ENCODE data around the gene ARHGAP6. TPM values are rescaled to one million over a fixed set of nuclear protein-coding genes. Genes with fewer than 3 reads are reported as not detected.

The ARHGAP6 gene
- polyA plus RNA-seq, 3 donors, result 1.2 to 7.8 (median 4.6) TPM

DNA sequence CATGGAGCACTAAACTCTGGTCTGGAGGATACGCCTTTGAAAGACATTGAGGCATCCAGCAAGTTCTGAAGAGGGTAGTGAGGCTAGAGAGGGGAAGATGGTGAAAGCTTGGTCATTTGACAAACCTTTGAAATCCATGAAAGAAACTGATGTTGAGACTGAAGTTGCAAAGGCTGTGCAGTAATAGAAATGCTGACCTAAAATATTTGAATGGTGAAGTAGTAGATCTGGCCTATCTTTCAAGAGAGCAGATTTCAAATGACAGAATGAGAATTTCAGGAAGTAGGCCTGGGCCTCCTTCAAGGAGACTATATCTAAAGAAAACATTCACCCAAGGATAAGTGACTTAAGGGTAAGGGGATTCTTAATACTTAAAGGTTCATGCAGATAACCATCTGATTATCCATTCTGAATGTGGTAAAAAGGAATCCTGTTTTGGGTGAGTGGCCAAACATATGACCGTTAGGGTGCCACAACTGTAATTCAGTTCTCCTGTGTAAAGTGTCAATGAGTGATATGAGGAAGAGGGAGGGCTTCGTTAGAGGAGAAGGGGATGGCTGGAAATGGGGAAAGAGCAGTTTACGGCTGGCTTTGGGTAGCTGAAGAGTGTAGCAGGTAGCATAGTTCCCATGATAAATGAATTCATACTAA, 310.3 kb downstream of the ARHGAP6 start:
- WGBS, 3 donors, result 85 to 97% (median 85%) methylated on average over 4 of the region's 4 CpGs
- no peak overlapping the region for H3K27ac ChIP-seq (ENCODE audit: low read depth, low read length)

DNA sequence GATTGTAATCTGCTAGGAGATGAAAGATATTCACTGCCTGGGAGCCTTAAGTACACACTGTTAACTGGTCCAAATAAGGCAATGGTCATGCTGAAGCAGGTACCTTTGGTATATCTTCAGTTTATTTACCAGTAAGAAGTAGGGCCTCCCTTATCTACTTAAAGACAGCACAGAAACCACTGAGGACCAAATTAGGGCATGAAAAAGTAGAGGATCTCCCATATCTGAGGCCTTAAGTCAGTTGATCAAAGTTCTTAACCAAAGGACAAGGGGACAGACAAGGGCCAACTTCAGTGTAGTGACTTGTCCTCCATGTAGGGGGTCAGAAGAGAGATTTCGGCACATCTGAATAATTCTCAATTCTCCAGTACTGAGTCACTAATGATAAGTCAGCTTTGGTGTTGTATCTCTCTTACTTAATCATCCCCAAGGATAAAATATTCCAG, 313.4 kb downstream of the ARHGAP6 start:
- no peak overlapping the region for H3K27ac ChIP-seq (ENCODE audit: low read depth, low read length)
- WGBS, 3 donors, result 67 to 73% (median 70%) methylated on average over 1 of the region's 1 CpG

DNA sequence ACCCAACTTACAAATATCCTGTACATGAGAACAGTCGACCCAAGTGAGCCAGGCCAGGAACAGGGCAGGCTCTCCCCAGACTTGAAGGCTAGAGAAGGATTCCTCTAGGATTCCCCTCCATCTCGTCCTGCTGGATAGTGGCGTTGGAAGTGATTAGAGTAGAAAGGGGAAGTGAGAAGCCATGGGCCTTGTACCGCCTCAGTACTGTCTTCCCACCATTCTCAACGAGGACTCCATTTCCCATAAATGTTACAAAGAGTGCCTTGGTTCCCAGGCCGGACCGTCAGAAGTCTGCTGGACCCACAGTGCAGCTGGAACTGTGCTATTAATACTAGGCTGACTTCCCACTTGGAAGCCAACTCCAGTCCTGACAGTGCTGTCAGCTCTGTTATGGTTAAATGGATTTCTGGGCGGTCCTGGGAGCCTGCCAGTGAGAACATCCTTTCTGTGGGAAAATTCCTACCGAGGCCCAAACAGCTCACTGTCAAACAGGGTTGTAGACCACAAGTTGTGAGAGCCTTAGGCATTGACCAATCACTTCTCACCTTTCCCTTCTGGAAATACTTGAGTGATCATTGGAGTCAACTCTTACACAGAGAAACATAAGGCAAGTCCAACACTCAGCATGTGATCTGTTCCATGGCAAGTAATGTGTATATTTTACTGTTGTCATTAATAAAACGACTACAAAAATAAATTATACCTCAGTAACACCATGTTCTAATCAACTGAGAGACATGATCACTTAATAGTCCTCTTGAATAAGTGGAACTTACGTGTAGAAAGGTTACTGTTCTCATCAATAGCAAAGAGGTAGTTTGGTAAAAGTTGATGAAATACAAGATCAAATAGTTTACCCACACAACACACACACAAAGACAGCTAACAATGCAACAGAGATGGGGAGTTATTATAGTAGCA, 314.1 kb downstream of the ARHGAP6 start:
- 38 to 65% (median 50%) methylated on average over 11 of the region's 11 CpGs for WGBS, 3 donors
- H3K27ac ChIP-seq (ENCODE audit: low read depth, low read length), result no peak overlapping the region

DNA sequence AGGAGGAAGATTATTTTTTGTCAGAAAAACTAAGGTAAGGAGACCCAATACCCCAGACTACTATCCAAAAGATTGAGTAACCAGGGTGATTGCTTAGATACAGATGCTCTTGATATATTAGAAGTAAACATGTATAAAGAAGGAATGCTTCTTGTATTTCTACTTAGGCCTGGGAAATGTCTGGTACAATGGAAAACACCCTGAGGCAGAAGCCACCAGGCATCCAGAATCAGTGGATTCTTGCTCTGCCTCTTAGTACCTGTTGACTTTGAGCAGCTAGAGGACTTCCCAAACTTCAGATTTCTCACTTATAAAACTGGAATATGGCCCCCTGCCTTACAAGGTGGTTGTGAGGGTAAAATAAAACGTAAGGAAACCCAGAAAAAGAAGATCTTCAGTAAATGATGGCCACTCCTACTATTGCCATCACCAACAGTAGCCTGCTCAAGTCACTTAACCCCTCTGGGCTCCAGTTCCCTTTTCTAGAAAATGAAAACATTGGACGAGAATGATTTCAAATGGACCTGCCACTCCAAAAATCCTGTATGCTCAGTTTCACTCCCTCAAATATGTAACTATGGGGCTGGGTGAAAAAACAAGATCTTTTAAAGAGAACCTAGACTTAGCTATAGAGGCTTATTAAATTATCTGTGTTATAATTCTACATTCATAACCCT, 315.9 kb downstream of the ARHGAP6 start:
- H3K27ac ChIP-seq (ENCODE audit: low read depth, low read length), result no peak overlapping the region
- 59 to 66% (median 65%) methylated on average over 2 of the region's 2 CpGs for WGBS, 3 donors

DNA sequence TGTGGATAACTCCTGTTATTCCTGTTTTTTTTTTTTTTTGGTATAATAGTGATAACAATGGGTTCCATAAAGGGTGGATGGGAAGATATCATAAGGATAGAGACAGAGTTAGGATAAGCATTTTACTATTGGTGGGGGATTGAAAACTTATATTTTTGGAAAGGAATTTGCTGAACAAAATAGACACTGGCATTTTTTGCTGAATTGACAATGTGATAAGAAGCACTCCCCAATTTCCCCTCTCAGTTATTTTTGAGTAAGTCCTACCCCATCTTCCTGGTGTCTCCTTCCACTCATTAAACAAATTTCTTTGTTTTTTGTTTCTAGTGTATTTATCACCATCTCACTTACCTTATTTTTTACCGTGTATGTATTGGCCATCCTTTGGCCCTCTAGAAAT, 316.7 kb downstream of the ARHGAP6 start:
- WGBS, 3 donors, result 68 to 98% (median 86%) methylated on average over 1 of the region's 1 CpG

DNA sequence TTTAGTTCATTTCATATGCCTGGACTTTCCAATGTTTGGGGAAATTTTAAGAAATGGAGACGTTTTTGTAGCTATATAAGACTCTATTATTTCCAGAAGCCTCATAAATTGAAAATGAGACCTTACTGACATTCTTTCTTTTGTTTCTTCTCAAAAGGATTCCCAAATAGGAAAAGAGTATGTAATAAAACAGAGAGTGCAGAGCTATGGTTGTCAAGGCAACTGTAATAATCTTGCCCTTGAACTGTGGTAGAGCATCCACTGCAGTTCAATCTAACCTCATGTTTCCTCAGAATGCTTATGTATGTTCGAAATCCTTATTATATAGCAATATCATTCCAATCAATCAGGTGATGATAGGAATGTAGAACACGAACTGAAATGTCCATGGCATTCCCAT, 318.4 kb downstream of the ARHGAP6 start:
- no peak overlapping the region for H3K27ac ChIP-seq (ENCODE audit: low read depth, low read length)
- WGBS, 3 donors, result 47 to 83% (median 68%) methylated on average over 3 of the region's 3 CpGs

More for the DNA sequence above, 316.7 kb downstream of the ARHGAP6 start:
- H3K27ac ChIP-seq (ENCODE audit: low read depth, low read length), result no peak overlapping the region

DNA sequence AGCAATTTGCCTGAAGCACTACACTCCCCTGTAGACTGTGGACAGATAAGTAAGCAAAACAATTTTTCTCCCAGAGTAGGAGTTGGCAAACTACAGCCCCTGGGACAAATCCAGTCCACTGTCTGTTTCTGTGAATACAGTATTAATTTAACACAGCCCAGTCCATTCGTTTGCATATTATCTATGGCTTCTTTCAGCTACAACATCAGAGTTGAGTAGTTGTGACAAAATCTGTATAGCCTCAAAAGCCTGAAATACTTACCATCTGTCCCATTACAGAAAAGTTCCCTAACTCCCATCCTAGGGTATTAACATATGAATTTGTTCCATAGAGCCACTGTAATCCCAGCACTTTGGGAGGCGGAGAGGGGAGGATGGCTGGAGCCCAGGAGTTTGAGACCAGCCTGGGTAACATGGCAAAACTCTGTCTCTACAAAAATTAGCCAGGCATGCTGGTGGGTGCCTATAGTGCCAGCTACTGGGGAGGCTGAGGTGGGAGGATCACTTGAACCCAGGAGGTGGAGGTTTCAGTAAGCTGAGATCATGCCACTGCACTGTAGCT, 319.5 kb downstream of the ARHGAP6 start:
- WGBS, 3 donors, result 54 to 76% (median 70%) methylated on average over 2 of the region's 2 CpGs

DNA sequence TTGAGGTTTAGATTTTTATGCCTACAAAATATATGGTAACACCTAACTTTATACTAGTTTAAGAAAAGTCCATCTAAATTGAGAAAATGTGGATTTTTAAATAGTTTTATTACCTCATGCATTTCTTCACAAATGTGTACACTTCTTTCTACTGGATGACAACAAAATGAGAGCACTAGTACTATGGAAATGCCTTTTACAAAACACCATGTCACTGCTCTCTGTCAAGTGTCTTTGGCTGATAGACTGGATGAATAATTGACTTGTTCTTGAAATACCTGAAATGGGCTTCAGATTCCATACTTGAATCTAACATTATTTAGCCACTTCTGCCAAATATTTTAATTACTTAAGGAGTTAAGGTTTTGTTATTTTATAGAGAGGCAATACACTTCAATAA, 323.0 kb downstream of the ARHGAP6 start:
- H3K27ac ChIP-seq (ENCODE audit: low read depth, low read length), result no peak overlapping the region

More for the DNA sequence above, 319.5 kb downstream of the ARHGAP6 start:
- no peak overlapping the region for H3K27ac ChIP-seq (ENCODE audit: low read depth, low read length)

DNA sequence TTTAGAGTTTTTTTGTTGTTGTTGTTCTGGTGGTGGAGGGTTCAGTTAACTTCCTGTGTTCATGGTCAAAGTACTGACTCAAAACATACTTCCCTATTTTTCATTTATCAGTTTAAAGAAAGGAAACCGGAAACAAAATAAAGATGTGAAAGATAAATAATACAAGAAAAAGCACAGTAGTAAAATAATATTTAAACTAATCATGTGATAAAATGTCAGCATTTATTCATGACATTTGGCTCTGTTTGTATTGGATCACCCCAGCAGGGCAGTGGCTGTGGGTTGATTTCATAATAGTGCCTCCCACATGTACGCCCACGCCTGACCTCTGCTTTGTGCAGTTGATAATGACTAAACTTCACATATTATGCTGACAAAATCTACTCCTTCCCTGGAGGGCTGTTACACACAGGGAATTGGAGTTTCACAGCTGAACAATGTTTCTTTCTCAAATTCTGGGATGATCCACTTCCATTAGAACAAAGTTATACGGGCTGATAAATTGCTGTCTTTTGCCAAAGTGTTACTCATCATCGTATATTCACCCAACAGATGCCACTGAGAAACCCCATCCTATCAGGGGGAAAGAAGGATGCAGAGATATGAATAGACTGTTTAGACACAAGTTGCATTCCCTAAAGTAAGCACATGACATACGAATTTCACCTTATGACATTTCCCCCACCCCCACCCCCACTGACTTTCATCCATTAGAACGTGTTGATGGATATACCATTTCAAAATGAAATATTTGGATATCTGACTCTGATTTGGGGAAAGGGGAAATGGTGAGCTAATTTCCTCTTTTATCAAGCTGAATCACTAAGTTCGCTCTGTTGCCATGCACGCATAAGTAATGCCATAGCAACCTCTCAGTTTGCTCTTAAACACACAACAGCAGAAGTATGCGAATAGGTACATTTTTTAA, 324.2 kb downstream of the ARHGAP6 start:
- H3K27ac ChIP-seq (ENCODE audit: low read depth, low read length), result no peak overlapping the region
- 6 to 38% (median 34%) methylated on average over 10 of the region's 10 CpGs for WGBS, 3 donors

DNA sequence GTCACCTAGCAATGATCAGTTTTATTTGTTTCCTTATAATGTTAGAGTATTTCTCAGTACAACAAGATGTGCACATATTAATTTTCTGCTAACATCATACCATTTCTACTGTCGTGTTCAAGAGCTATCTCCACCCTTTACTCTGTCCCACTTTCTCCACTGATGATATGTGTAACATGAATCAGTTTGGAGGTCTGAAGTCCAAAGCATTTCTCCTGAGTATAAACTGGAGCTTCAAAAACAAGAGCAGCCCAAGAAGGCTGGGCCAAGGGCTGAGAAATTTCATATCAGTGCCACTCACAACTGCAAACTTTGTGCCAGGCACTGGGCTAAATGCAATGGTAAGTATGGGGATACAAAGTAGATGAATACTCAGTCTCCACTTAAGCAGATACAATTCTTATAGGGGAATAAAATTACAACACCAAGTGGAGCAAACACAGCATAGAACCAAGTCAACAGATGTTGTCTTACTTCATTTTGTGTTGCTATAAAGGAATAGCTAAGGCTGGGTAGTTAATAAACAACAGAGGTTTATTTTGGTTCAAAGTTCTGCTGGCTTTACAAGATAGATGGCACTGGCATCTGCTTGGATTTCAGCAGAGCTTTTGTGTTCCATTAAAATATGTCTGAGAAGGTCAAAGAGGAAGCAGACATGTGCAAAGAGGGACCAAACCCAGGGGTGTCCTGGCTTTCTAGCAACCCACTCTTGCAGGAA, 328.3 kb downstream of the ARHGAP6 start:
- no peak overlapping the region for H3K27ac ChIP-seq (ENCODE audit: low read depth, low read length)
- 50 to 80% (median 75%) methylated on average over 1 of the region's 1 CpG for WGBS, 3 donors

DNA sequence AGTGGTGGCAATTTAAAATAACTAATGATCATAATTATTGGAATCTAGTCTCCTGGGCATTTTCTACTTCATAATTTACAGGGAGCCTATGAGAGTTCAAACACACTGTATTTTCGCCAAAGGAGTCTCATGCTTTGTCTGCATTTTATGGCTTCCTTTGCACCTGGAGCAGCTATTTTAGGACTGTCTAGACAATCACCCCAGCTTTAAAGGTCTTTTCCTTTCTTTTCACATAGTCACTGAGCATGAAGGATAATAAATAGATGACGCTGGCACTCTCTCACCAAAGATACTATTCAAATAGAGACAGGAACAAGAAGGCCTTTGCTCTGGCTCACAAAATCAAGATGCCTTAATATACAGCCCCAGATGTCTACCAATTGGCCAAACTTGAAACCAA, 329.5 kb downstream of the ARHGAP6 start:
- H3K27ac ChIP-seq (ENCODE audit: low read depth, low read length), result no peak overlapping the region
- WGBS, 3 donors, result 70 to 78% (median 72%) methylated on average over 2 of the region's 2 CpGs

DNA sequence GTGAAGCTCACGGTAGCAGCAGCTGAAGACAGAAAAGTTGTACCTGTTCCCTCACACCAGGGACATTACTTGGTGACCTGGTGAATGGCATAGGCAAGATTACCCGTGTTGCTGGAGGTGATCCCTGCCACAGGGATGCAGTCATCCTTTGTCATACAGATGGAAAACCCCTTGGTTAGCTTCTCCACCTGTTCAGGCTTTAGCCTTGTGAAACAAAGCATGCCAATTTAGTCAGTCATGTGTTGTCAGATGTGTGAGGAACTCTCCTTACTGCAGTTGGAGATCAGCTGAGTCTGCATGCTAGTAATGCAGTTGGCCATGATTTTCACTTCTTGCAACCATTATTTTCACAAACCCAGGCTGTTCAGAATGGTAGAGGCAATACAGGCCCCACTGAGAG, 331.6 kb downstream of the ARHGAP6 start:
- 68 to 92% (median 91%) methylated on average over 2 of the region's 2 CpGs for WGBS, 3 donors

DNA sequence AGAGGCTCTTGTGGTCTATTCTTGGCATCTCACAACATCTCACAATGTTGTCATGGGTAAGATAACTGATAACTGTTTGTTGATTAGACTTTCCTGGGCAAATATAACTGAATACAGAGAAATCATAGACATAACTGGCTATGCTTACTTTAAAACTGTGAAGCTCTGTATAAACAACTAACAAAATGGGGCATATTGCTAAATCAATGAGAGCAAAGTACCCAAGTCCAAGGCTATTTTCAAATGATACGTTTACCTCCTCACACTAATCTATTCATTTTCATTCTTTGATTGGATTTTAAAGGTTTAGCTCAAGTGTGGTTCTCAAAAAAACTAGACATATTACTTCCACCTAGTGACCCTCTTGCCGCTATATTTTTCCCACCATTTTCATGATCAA, 333.9 kb downstream of the ARHGAP6 start:
- WGBS, 3 donors, result 52 to 94% (median 68%) methylated on average over 2 of the region's 2 CpGs
- no peak overlapping the region for H3K27ac ChIP-seq (ENCODE audit: low read depth, low read length)

More for the DNA sequence above, 331.6 kb downstream of the ARHGAP6 start:
- H3K27ac ChIP-seq (ENCODE audit: low read depth, low read length), result no peak overlapping the region

DNA sequence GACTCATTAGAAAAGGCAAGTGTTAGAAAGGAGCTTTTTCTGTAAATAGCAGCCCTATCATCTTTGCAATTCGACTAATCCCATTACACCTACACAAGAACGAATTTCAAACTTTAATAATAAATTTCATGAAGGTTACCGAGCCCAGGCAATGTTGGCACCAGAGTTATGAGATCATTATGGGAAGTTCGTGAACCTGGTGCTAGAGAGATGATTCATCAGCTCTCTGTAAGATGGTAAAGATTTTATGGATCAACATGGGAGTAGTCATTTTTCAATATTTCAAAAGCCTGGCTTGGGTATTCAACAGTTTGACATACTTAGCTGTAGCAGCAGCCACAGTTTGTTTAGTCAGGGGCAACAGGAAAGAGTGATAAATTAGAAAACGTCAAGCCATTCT, 336.7 kb downstream of the ARHGAP6 start:
- H3K27ac ChIP-seq (ENCODE audit: low read depth, low read length), result no peak overlapping the region

DNA sequence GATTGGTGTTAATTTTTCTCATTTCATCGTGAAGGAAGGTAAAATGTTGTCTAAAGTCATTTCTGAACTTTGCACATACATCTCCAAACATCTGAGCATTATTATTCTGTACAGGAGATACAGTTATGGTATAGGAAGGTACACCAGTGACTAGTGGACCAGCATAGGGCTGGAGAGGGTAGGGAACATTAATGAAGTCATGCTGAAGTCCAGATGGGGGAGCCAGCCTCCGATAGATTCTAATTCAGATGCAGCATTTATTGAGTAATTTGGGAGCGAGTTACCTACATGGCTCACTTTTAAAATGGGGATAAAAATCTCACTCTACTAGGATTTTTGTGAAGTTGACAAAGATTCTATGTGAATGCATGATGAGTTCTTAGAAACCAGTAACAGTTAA, 337.6 kb downstream of the ARHGAP6 start:
- 59 to 91% (median 90%) methylated on average over 3 of the region's 3 CpGs for WGBS, 3 donors
- H3K27ac ChIP-seq (ENCODE audit: low read depth, low read length), result no peak overlapping the region

More for the DNA sequence above, 336.7 kb downstream of the ARHGAP6 start:
- 29 to 51% (median 36%) methylated on average over 5 of the region's 5 CpGs for WGBS, 3 donors

DNA sequence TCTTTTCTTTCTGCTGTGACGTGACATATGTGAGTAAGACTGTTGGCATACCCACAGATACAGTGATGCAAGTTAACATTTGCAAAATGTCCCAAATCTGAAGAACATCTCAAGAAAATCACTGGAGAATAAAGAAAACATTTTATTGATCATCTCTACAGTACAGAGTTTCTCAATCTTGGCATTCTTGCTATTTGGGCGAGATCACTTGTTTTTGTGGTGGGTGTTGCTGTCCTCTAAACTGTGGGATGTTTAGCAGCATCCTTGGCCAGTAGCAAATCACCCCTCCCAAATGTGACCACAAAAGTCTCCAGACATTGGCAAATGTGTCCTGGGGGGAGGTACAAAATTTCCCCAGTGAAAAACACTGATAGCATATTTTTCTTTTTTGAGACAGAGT, 343.7 kb downstream of the ARHGAP6 start:
- WGBS, 3 donors, result 70 to 77% (median 72%) methylated on average over 2 of the region's 2 CpGs
- H3K27ac ChIP-seq (ENCODE audit: low read depth, low read length), result no peak overlapping the region

DNA sequence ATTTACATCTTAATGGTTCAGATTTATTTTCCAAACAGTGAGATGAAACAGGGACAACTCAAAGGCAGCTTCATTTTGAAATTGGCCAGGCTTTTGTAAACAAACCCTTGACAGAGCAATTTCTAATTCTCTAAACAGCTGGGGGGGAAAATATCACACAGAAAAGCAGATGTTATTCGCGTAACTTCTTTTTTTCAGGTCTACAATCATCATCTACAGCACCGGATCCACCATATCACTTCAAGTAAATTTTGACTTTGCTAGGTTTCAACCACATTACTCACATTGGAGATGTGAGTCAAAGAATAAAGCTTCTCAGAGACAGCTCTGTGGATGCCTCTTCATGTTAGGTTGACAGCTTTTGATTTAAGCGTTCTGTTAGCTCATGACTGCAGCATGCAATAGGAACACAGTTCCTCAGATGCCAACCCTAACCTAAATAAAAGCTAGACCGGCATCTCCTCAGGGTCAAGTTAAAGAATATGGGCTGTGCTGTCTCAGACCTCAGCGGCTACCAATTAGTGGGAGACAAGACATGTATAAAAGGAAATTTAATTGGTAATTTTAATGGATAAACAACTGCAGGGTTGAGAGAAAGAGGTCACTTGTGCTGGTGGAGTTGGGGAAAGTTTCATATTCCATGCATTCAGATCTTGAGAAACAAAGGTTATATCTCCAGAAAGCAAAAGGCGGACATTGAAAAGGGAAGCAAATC, 345.8 kb downstream of the ARHGAP6 start:
- H3K27ac ChIP-seq (ENCODE audit: low read depth, low read length), result no peak overlapping the region

More for the DNA sequence above, 345.8 kb downstream of the ARHGAP6 start:
- WGBS, 3 donors, result 74 to 79% (median 78%) methylated on average over 7 of the region's 7 CpGs
